Esophagus squamous epithelium (tissue), 5 donors: Measurements from ENCODE around the gene TMEM50B. TPM values are rescaled to one million over a fixed set of nuclear protein-coding genes. Genes with fewer than 3 reads are reported as not detected.
"Not testable (repeated sequence)": the region's sequence is repeated elsewhere in the genome, so short reads cannot be mapped to it uniquely, and the experiment has no call there.

Source experiments
- DNase-seq: peaks from one replicate; lab custom pipeline; 2025; lab: John Stamatoyannopoulos, UW
- H3K27ac ChIP-seq, 4 donors: fragments of 200-600 bp; sonication (generic); one replicate each; pipeline ENCODE4 v1.5.1; 2016 to 2019; ENCODE audit warnings: mild to moderate bottlenecking in 1 of 4
- H3K27me3 ChIP-seq, 4 donors: fragments of 200-600 bp; sonication (generic); 1 replicate in 3 of 4; 2 replicates in 1 of 4; pipeline versions ENCODE4 v1.5.1 to v1.6.0; 2017 to 2021; ENCODE audit warnings: antibody characterized with exemption in 1 of 4
- H3K36me3 ChIP-seq, 3 donors: fragments of 200-600 bp; sonication (generic); one replicate each; pipeline ENCODE4 v1.5.1; 2016 to 2019
- H3K4me1 ChIP-seq, 3 donors: fragments of 200-600 bp; sonication (generic); one replicate each; pipeline ENCODE4 v1.5.1; 2017 to 2019
- H3K4me3 ChIP-seq, 4 donors: fragments of 200-600 bp; sonication (generic); 1 replicate in 3 of 4; 2 replicates in 1 of 4; pipeline ENCODE4 v1.5.1; 2016 to 2019; ENCODE audit warnings: mild to moderate bottlenecking in 2 of 4, moderate library complexity in 1 of 4
- H3K9me3 ChIP-seq, 3 donors: fragments of 200-600 bp; sonication (generic); one replicate each; pipeline ENCODE4 v1.5.1; 2016 to 2019
- CTCF ChIP-seq, 6 experiments: fragments of 450-650 bp in 4 of 6; fragments of 200-600 bp in 2 of 6; sonication (generic) in 2 of 6; IDR thresholded peaks; one replicate each; pipeline ENCODE4 v1.5.1; 2016 to 2019; ENCODE audit warnings: antibody characterized with exemption in 6 of 6, mild to moderate bottlenecking in 4 of 6, moderate library complexity in 4 of 6
- POLR2A ChIP-seq, 4 donors: fragments of 450-650 bp; IDR thresholded peaks; one replicate each; pipeline ENCODE4 v1.6.1; 2017; ENCODE audit warnings: antibody characterized with exemption in 4 of 4, mild to moderate bottlenecking in 4 of 4, moderate library complexity in 3 of 4
- WGBS, 2 donors: methylation state at CpG; one replicate each; pipeline ENCODE4 v1.1.5; 2018; 5-methylcytosine and 5-hydroxymethylcytosine counted together
- intact Hi-C: fragments of 100-400 bp; cut with DNase I; formaldehyde crosslinking; loops from one replicate; pipeline ENCODE4 v1.15.0; 2022
- total RNA-seq, 4 donors: library from RNA; depleted of rRNA; stranded (reverse); fragments of >200 nt; gene quantifications; one replicate each; pipeline ENCODE4 v1.1.0, GENCODE V29; 2016
- donor health status: DM: yes; HTN: yes; CAD: no.

The TMEM50B gene
- total RNA-seq, 4 donors from 2014 or later, result 18.3 to 48.1 (median 33.6) TPM

GRCh38 chr21:33478935-33479678 is 667 bp downstream of the TMEM50B start:
- H3K27ac ChIP-seq, result peak overlapping the region; percentile 94 to 100 (median 96)
- intact Hi-C loops, result no loop called here
- DNase-seq, result no peak
- WGBS, 2 donors, result 0% methylated on average over 13 to 23 of the region's 68 CpGs
- no peaks in the 10 kb centered on the region for H3K27me3 ChIP-seq
- H3K4me3 ChIP-seq, result peak overlapping the region; percentile 85 to 100 (median 90)
- H3K4me1 ChIP-seq, result peaks cover 3 to 31% (median 9%) of the 10 kb centered on the region in 3 donors
- H3K9me3 ChIP-seq, result no peaks in the 10 kb centered on the region
- TF ChIP-seq CTCF (IDR thresholded peaks at IDR 0.05) (peak in 1 of 6 experiments; percentile 3), POLR2A (IDR thresholded peaks at IDR 0.05) (no peak)
- H3K36me3 ChIP-seq, result no peaks in the 10 kb centered on the region

GRCh38 chr21:33478182-33478581 is 1.6 kb downstream of the TMEM50B start:
- intact Hi-C loops, result no loop called here
- no peaks in the 10 kb centered on the region for H3K9me3 ChIP-seq
- peak overlapping the region; percentile 85 to 100 (median 90) for H3K4me3 ChIP-seq
- peak overlapping the region; percentile 94 to 100 (median 96) for H3K27ac ChIP-seq
- no peaks in the 10 kb centered on the region for H3K36me3 ChIP-seq
- TF ChIP-seq POLR2A (IDR thresholded peaks at IDR 0.05) (no peak), CTCF (IDR thresholded peaks at IDR 0.05) (no peak)
- H3K4me1 ChIP-seq, result peaks cover 3 to 31% (median 9%) of the 10 kb centered on the region in 3 donors
- DNase-seq, result no peak
- WGBS, 2 donors, result 44 to 45% methylated on average over 9 of the region's 9 CpGs
- no peaks in the 10 kb centered on the region for H3K27me3 ChIP-seq

GRCh38 chr21:33477066-33477465 is 2.7 kb downstream of the TMEM50B start:
- no peak for DNase-seq
- Histone ChIP-seq H3K4me1 (peaks cover 3 to 31% (median 9%) of the 10 kb centered on the region in 3 donors), H3K4me3 (no peak overlapping the region), H3K27me3 (no peaks in the 10 kb centered on the region), H3K27ac (no peak overlapping the region), H3K9me3 (no peaks in the 10 kb centered on the region), H3K36me3 (no peaks in the 10 kb centered on the region)
- 77 to 79% methylated on average over 6 to 7 of the region's 7 CpGs for WGBS, 2 donors
- TF ChIP-seq CTCF (IDR thresholded peaks at IDR 0.05) (no peak), POLR2A (IDR thresholded peaks at IDR 0.05) (no peak)
- intact Hi-C loops, result no loop called here

GRCh38 chr21:33473344-33473743 is 6.4 kb downstream of the TMEM50B start:
- H3K36me3 ChIP-seq, result no peaks in the 10 kb centered on the region
- H3K4me3 ChIP-seq, result no peak overlapping the region
- DNase-seq, result no peak
- no peaks in the 10 kb centered on the region for H3K9me3 ChIP-seq
- WGBS, 2 donors, result 94 to 96% methylated on average over 3 of the region's 3 CpGs
- intact Hi-C loops, result no loop called here
- H3K27me3 ChIP-seq, result no peaks in the 10 kb centered on the region
- H3K4me1 ChIP-seq, result peaks cover 0 to 15% (median 5%) of the 10 kb centered on the region in 3 donors
- no peak overlapping the region for H3K27ac ChIP-seq
- TF ChIP-seq POLR2A (IDR thresholded peaks at IDR 0.05), result no peak
- no peak for TF ChIP-seq CTCF (IDR thresholded peaks at IDR 0.05)

GRCh38 chr21:33470701-33471100 is 9.1 kb downstream of the TMEM50B start:
- WGBS, 2 donors, result 72 to 96% methylated on average over 2 of the region's 2 CpGs
- Histone ChIP-seq H3K27ac (no peak overlapping the region), H3K4me3 (no peak overlapping the region), H3K36me3 (peaks cover 0 to 13% (median 0%) of the 10 kb centered on the region in 3 donors), H3K27me3 (no peaks in the 10 kb centered on the region), H3K9me3 (no peaks in the 10 kb centered on the region), H3K4me1 (no peaks in the 10 kb centered on the region)
- no peak for DNase-seq
- TF ChIP-seq POLR2A (IDR thresholded peaks at IDR 0.05), result no peak
- TF ChIP-seq CTCF (IDR thresholded peaks at IDR 0.05), result no peak
- intact Hi-C loops, result no loop called here

GRCh38 chr21:33469183-33469582 is 10.6 kb downstream of the TMEM50B start:
- 78 to 81% methylated on average over 4 of the region's 4 CpGs for WGBS, 2 donors
- intact Hi-C loops, result not testable (repeated sequence)

More at GRCh38 chr21:33469183-33469582, 10.6 kb downstream of the TMEM50B start:
- H3K4me1 ChIP-seq, H3K4me3 ChIP-seq, H3K27me3 ChIP-seq, DNase-seq, H3K9me3 ChIP-seq, H3K27ac ChIP-seq: not testable (repeated sequence)
- H3K36me3 ChIP-seq, result peaks cover 0 to 28% (median 0%) of the 10 kb centered on the region in 3 donors
